A549 treated with AZD9567 at 1 μM for 4 hours (cell line): Measurements from ENCODE around the gene MRGPRD. TPM values are rescaled to one million over a fixed set of nuclear protein-coding genes. Genes with fewer than 3 reads are reported as not detected.

Source experiments
- total RNA-seq: library from RNA; stranded (reverse); fragments of 200-300 nt; extraction: Qiagen RNA extraction; gene quantifications from 5 replicates; pipeline ENCODE4 v1.2.3, GENCODE V29; 2022; ENCODE audit not compliant: insufficient read depth

Gene MRGPRD
- total RNA-seq = not detected in 5 replicates

GRCh38 chr11:68980776-68981065, at the start of gene MRGPRD:
TSS of gene MRGPRD (minus strand) at chr11:68980986. CDS start at chr11:68980986, 0 bp downstream.

GRCh38 chr11:69013009-69013951, 32.5 kb upstream of the MRGPRD start, which contains the start of gene MRGPRF:
TSS of gene MRGPRF (minus strand) at chr11:69013246. CDS start at chr11:69009901, 3,345 bp downstream.

Other genes starting within 250 kb of the MRGPRD start
- gene TESMIN, start 229.5 kb downstream of the MRGPRD start, total RNA-seq = 3.7 to 6.6 TPM (median 5.1 TPM) in 5 replicates
- 28.8 to 30.8 TPM (median 30.1 TPM) in 5 replicates for gene CPT1A, start 139.1 kb downstream of the MRGPRD start, total RNA-seq
- gene MRPL21, start 77.2 kb downstream of the MRGPRD start, total RNA-seq = 136 to 150 TPM (median 138 TPM) in 5 replicates
- gene IGHMBP2, start 77.1 kb downstream of the MRGPRD start, total RNA-seq = 13.5 to 21.7 TPM (median 14.6 TPM) in 5 replicates
- gene MRGPRF, start 32.3 kb upstream of the MRGPRD start, total RNA-seq = 0.03 TPM in 2 of 5 replicates, not detected in the others
- 7.5 to 14.9 TPM (median 12.9 TPM) in 5 replicates for gene TPCN2, start 67.9 kb upstream of the MRGPRD start, total RNA-seq
- 0.02 to 0.08 TPM (median 0.05 TPM) in 4 of 5 replicates, not detected in the other for gene SMIM38, start 174.9 kb upstream of the MRGPRD start, total RNA-seq